ENCODE results near the gene FRMD4A. TPM values are rescaled to one million over a fixed set of nuclear protein-coding genes. Genes with fewer than 3 reads are reported as not detected.
A peak's percentile ranks its signal among the peaks of the same experiment; 100 is the strongest.

Gene FRMD4A
- total RNA-seq, 1 donor from 2014 or later, result 0.64 TPM

- POLR2A ChIA-PET, result interaction anchor here (0.7 to 0.9 kb wide), 2 partner anchors 12 to 48 kb away, joined by 3 read pairs; no protein-coding TSS in a partner anchor
- intact Hi-C loops (cut with micrococcal nuclease), result no loop called here
- no peak for DNase-seq
- no peak for TF ChIP-seq CTCF (IDR thresholded peaks at IDR 0.05)
- peaks cover 8% of the 10 kb centered on the region for H3K9me3 Mint-ChIP-seq
- CTCF ChIA-PET, result no interaction called here
- ATAC-seq (ENCODE audit: low read depth), result no peak
- H3K27ac Mint-ChIP-seq, result no peak overlapping the region
- H3K4me3 Mint-ChIP-seq, result no peak overlapping the region
- peaks cover 9% of the 10 kb centered on the region for H3K27me3 Mint-ChIP-seq
- peaks cover 2% of the 10 kb centered on the region for H3K36me3 Mint-ChIP-seq (ENCODE audit: low read depth)
- peaks cover 46% of the 10 kb centered on the region for H3K4me1 Mint-ChIP-seq
Measured at GRCh38 chr10:14020037-14020664, 310.6 kb downstream of the FRMD4A start.

DNA sequence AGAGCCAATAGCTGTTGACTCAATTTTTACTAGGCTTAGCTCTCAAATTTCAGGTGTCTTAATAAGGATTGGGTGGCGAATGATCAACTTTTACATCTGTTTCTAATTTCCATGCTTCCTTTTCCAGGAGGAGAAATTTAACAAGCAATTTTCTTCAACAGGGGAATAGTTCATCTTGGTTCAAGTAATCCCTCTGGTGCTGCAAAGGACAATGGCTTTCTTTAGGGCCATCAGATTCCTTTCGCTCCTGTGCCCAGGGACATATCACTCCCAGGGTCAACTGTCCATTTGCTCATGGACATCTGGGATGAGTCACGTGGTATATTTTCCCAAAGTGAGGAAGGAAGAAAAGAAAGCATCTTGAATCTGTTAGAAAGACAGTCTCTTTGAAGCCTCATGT, 313.3 kb downstream of the FRMD4A start:
- Mint-ChIP-seq H3K27ac (no peak overlapping the region), H3K9me3 (peaks cover 8% of the 10 kb centered on the region), H3K27me3 (peaks cover 10% of the 10 kb centered on the region), H3K4me3 (no peak overlapping the region), H3K36me3 (ENCODE audit: low read depth) (peaks cover 2% of the 10 kb centered on the region), H3K4me1 (peaks cover 24% of the 10 kb centered on the region)
- no peak for TF ChIP-seq CTCF (IDR thresholded peaks at IDR 0.05)
- ChIA-PET POLR2A (no interaction called here), CTCF (no interaction called here)
- ATAC-seq (ENCODE audit: low read depth) (no peak), DNase-seq (no peak)
- intact Hi-C loops (cut with micrococcal nuclease), result no loop called here

GRCh38 chr10:14016931-14017333, 313.8 kb downstream of the FRMD4A start:
- Mint-ChIP-seq H3K27me3 (peaks cover 7% of the 10 kb centered on the region), H3K27ac (no peak overlapping the region), H3K9me3 (peaks cover 8% of the 10 kb centered on the region), H3K4me3 (no peak overlapping the region), H3K4me1 (peaks cover 18% of the 10 kb centered on the region), H3K36me3 (ENCODE audit: low read depth) (peaks cover 2% of the 10 kb centered on the region)
- no peak for TF ChIP-seq CTCF (IDR thresholded peaks at IDR 0.05)
- intact Hi-C loops (cut with micrococcal nuclease), result no loop called here
- ATAC-seq (ENCODE audit: low read depth) (no peak), DNase-seq (no peak)
- CTCF ChIA-PET, result no interaction called here
- POLR2A ChIA-PET, result no interaction called here

DNA sequence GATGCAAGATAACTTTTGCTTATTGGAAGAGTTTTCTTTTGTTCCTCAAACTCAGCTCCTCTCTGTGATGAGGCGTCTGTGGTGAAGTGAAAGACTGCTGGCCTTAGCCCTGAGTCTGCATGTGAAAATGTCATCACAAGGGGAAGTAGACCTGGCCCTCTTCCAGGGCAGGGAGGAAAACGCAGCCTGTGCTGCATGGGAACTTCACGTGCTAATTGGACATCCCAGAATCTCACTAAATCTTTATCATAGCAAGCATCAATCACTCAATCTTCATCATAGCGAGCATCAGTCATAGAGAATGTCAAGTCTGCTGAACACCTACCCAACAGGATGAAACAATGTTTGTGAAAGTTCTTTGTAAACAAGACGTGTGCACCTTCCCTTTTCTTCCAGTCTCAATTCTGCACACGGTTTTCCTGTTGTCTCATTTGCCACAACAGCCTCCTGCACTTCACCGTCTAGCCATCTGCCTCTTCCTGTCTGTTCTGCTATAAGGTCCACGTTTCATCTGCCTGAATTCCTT, 314.6 kb downstream of the FRMD4A start:
- ChIA-PET CTCF (no interaction called here), POLR2A (no interaction called here)
- peak overlapping the region; percentile 29 for H3K4me3 Mint-ChIP-seq
- ATAC-seq (ENCODE audit: low read depth), result peak; percentile 42
- H3K27me3 Mint-ChIP-seq, result peaks cover 8% of the 10 kb centered on the region
- H3K4me1 Mint-ChIP-seq, result peaks cover 17% of the 10 kb centered on the region
- TF ChIP-seq CTCF (IDR thresholded peaks at IDR 0.05), result no peak
- no peak for DNase-seq
- no peak overlapping the region for H3K27ac Mint-ChIP-seq
- intact Hi-C loops (cut with micrococcal nuclease), result no loop called here
- H3K36me3 Mint-ChIP-seq (ENCODE audit: low read depth), result peaks cover 2% of the 10 kb centered on the region
- peaks cover 8% of the 10 kb centered on the region for H3K9me3 Mint-ChIP-seq

- POLR2A ChIA-PET, result no interaction called here
Measured at GRCh38 chr10:14014423-14014822, 316.3 kb downstream of the FRMD4A start.

More at GRCh38 chr10:14014423-14014822, 316.3 kb downstream of the FRMD4A start:
- H3K4me1 Mint-ChIP-seq, result peaks cover 28% of the 10 kb centered on the region
- H3K4me3 Mint-ChIP-seq, result no peak overlapping the region
- DNase-seq (no peak), ATAC-seq (ENCODE audit: low read depth) (no peak)
- peaks cover 12% of the 10 kb centered on the region for H3K27me3 Mint-ChIP-seq
- CTCF ChIA-PET, result no interaction called here
- peaks cover 8% of the 10 kb centered on the region for H3K9me3 Mint-ChIP-seq
- no peak for TF ChIP-seq CTCF (IDR thresholded peaks at IDR 0.05)
- peaks cover 2% of the 10 kb centered on the region for H3K36me3 Mint-ChIP-seq (ENCODE audit: low read depth)
- intact Hi-C loops (cut with micrococcal nuclease), result no loop called here
- H3K27ac Mint-ChIP-seq, result no peak overlapping the region

Data from activated B cell treated with CpG ODN at 0.5 μM for 24 hours (primary cell).